Parathyroid adenoma (tissue), 2 donors: ENCODE data around the gene CHAF1A.

Experiments used
- H2AFZ ChIP-seq: fragments of 300-600 bp; sonication (generic); one replicate; pipeline ENCODE4 v1.7.0; 2017; ENCODE audit warnings: antibody characterized with exemption, mild to moderate bottlenecking
- H3K27ac ChIP-seq: fragments of 300-600 bp; sonication (generic); one replicate; pipeline ENCODE4 v1.7.0; 2017
- H3K27me3 ChIP-seq: fragments of 300-600 bp; sonication (generic); one replicate; pipeline ENCODE4 v1.7.0; 2017; ENCODE audit warnings: low read length; ENCODE audit not compliant: control insufficient read depth, insufficient read depth
- H3K36me3 ChIP-seq: fragments of 300-600 bp; sonication (generic); one replicate; pipeline ENCODE4 v1.7.0; 2017; ENCODE audit warnings: low read length; ENCODE audit not compliant: control insufficient read depth, insufficient read depth
- H3K4me1 ChIP-seq: fragments of 300-600 bp; sonication (generic); one replicate; pipeline ENCODE4 v1.7.0; 2017; ENCODE audit warnings: control low read depth
- H3K4me2 ChIP-seq: fragments of 300-600 bp; sonication (generic); one replicate; pipeline ENCODE4 v1.7.0; 2017; ENCODE audit warnings: low read length
- H3K4me3 ChIP-seq: fragments of 300-600 bp; sonication (generic); one replicate; pipeline ENCODE4 v1.7.0; 2017; ENCODE audit warnings: low read depth, low read length
- H3K79me2 ChIP-seq: fragments of 300-600 bp; sonication (generic); one replicate; pipeline ENCODE4 v1.7.0; 2017; ENCODE audit warnings: control low read depth
- H3K9ac ChIP-seq: fragments of 300-600 bp; sonication (generic); one replicate; pipeline ENCODE4 v1.7.0; 2017; ENCODE audit warnings: mild to moderate bottlenecking
- H3K9me3 ChIP-seq: fragments of 300-600 bp; sonication (generic); one replicate; pipeline ENCODE4 v1.7.0; 2017; ENCODE audit warnings: low read length; ENCODE audit not compliant: control insufficient read depth
- TF ChIP-seq, protein P1 (sequence below): fragments of 300-600 bp; sonication (generic); IDR thresholded peaks from one replicate; pipeline ENCODE4 v1.7.0; 2017; ENCODE audit warnings: antibody characterized with exemption, mild to moderate bottlenecking
- donor health status: primary hyperparathyroidism.

Gene CHAF1A

DNA sequence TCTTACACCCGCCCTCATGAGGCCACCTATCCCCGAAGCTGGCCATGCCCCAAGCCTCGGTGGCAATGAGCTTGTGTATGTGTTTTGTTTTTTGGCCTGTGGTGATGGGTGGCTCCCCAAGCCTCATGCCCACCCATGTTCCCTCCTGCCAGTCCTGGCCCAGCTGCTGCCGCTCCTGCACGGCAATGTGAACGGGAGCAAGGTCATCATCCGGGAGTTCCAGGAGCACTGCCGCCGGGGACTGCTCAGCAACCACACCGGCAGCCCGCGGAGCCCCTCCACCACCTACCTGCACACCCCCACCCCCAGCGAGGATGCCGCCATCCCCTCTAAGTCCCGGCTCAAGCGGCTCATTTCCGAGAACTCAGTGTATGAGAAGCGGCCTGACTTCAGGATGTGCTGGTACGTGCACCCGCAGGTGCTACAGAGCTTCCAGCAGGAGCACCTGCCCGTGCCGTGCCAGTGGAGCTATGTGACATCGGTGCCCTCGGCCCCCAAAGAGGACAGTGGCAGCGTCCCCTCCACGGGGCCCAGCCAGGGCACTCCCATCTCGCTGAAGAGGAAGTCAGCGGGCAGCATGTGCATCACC, 30.6 kb downstream of the CHAF1A start:
- Histone ChIP-seq H3K4me1 (no peaks in the 10 kb centered on the region), H3K4me3 (no peak overlapping the region), H3K36me3 (no peaks in the 10 kb centered on the region), H3K79me2 (no peaks in the 10 kb centered on the region), H3K9ac (no peak overlapping the region), H2AFZ (no peak overlapping the region), H3K27ac (no peak overlapping the region), H3K27me3 (no peaks in the 10 kb centered on the region), H3K9me3 (no peaks in the 10 kb centered on the region), H3K4me2 (no peak overlapping the region)
- TF ChIP-seq, protein P1, sequence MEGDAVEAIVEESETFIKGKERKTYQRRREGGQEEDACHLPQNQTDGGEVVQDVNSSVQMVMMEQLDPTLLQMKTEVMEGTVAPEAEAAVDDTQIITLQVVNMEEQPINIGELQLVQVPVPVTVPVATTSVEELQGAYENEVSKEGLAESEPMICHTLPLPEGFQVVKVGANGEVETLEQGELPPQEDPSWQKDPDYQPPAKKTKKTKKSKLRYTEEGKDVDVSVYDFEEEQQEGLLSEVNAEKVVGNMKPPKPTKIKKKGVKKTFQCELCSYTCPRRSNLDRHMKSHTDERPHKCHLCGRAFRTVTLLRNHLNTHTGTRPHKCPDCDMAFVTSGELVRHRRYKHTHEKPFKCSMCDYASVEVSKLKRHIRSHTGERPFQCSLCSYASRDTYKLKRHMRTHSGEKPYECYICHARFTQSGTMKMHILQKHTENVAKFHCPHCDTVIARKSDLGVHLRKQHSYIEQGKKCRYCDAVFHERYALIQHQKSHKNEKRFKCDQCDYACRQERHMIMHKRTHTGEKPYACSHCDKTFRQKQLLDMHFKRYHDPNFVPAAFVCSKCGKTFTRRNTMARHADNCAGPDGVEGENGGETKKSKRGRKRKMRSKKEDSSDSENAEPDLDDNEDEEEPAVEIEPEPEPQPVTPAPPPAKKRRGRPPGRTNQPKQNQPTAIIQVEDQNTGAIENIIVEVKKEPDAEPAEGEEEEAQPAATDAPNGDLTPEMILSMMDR = no peak

DNA sequence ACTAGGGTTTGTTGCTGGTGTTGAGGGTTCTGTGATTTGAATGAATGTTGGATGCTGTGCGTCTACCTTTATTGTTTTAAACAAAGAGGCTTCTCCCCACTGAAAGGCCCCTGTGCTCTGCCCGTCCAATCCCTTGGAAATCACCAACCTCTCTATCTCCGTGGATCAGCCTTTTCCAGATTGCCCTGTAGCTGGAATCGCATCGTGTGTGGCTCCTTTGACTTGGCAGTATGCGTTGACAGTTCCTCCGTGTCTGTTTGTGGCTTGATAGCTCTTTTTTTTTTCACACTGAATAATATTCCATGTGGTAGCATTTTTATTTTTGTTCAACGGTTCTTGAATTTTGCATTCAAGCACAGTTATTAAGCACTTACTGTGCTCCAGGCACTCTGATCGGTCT, 32.0 kb downstream of the CHAF1A start:
- Histone ChIP-seq H2AFZ (no peak overlapping the region), H3K9ac (no peak overlapping the region), H3K4me3 (no peak overlapping the region), H3K27ac (no peak overlapping the region), H3K4me2 (no peak overlapping the region), H3K4me1 (no peaks in the 10 kb centered on the region), H3K27me3 (no peaks in the 10 kb centered on the region), H3K36me3 (no peaks in the 10 kb centered on the region), H3K79me2 (no peaks in the 10 kb centered on the region), H3K9me3 (no peaks in the 10 kb centered on the region)
- TF ChIP-seq, protein P1 = no peak

DNA sequence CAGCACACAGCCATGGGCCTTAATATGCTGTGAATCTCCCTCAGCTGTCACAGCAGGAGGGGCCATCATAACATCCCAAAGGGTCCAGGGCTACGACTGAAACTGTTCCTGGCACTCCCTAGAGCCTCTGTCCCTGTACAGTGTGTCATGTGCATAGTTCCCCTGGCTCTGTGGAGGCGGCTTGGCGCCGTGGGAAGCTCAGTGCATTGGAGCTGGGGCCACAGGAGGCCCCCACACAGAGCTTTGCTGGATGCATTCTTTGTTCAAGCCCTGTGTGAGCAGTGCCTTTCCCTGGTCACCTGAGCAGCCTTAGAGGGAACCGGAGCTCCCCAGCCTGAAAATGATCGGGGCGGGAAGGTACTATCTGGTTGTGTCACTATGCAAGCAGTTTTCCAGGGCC, 33.8 kb downstream of the CHAF1A start:
- no peaks in the 10 kb centered on the region for H3K36me3 ChIP-seq
- no peak overlapping the region for H3K27ac ChIP-seq
- H3K9ac ChIP-seq = no peak overlapping the region
- no peaks in the 10 kb centered on the region for H3K79me2 ChIP-seq
- no peaks in the 10 kb centered on the region for H3K27me3 ChIP-seq
- no peak overlapping the region for H3K4me3 ChIP-seq
- H3K4me2 ChIP-seq = no peak overlapping the region
- no peaks in the 10 kb centered on the region for H3K9me3 ChIP-seq
- H3K4me1 ChIP-seq = no peaks in the 10 kb centered on the region
- TF ChIP-seq, protein P1 = no peak
- H2AFZ ChIP-seq = no peak overlapping the region

DNA sequence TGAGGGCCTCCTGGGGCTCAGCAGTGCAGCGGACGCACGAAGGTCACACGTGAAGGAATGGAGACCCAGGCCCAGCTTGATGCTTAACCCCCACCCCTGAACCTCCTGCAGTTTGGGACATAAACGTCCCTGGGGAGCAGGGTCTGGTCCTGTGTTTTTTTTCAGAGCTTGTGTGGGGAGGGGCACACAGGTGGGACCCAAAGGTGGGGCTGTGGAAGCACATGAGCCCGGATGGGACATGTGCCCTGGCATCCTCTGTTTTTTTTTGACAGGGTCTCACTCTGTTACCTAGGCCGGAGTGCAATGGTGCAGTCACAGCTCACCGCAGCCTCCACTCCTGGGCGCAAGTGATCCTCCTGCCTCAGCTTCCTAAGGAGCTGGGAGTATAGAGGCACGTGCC, 34.7 kb downstream of the CHAF1A start:
- no peaks in the 10 kb centered on the region for H3K27me3 ChIP-seq
- no peak overlapping the region for H2AFZ ChIP-seq
- H3K27ac ChIP-seq = no peak overlapping the region
- H3K4me2 ChIP-seq = no peak overlapping the region
- H3K4me1 ChIP-seq = no peaks in the 10 kb centered on the region
- TF ChIP-seq, protein P1 = no peak
- no peaks in the 10 kb centered on the region for H3K79me2 ChIP-seq
- H3K36me3 ChIP-seq = no peaks in the 10 kb centered on the region
- H3K9ac ChIP-seq = no peak overlapping the region
- H3K4me3 ChIP-seq = no peak overlapping the region
- no peaks in the 10 kb centered on the region for H3K9me3 ChIP-seq

DNA sequence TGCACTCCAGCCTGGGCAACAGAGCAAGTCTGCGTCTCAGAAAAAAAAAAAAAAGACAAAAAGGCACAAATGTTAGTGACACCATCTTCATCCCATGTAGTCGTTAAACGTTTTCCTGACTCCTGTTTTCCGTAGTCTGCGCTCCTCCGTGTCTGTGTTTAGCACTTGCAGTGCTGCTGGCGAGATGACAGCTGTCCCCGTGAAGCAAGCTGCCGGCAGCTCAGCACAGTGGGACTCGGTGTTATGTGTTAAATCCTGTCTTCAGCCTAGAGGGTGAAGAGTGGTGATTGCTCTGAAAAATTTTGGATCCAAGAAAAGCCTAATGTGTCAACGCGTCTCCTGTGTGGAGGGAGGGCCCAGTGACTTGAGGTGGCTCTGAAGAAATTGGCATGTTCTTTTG, 36.8 kb downstream of the CHAF1A start:
- Histone ChIP-seq H3K4me3 (no peak overlapping the region), H3K79me2 (no peaks in the 10 kb centered on the region), H3K27ac (no peak overlapping the region), H3K27me3 (no peaks in the 10 kb centered on the region), H3K9me3 (no peaks in the 10 kb centered on the region), H3K36me3 (no peaks in the 10 kb centered on the region), H3K4me1 (no peaks in the 10 kb centered on the region), H3K9ac (no peak overlapping the region), H3K4me2 (no peak overlapping the region), H2AFZ (no peak overlapping the region)
- TF ChIP-seq, protein P1 = no peak
